Stimulated activated CD8-positive, alpha-beta memory T cell treated with anti-CD3 and anti-CD28 coated beads, Interleukin-7, amount 100 ng/mL, for 24 hours (primary cell): ENCODE measurements around the gene PCYT2.

ENCODE experiments used
- DNase-seq: peaks from one replicate; pipeline ENCODE4 v3.0.0-alpha.2; 2020; ENCODE audit warnings: low read depth

PCYT2 gene

GRCh38 chr17:81899514-81900166 lies 11.6 kb downstream of the PCYT2 start:
- no peak for DNase-seq

- DNase-seq, result no peak
Measured at GRCh38 chr17:81898885-81899284, 12.3 kb downstream of the PCYT2 start.

- DNase-seq, result no peak
Measured at GRCh38 chr17:81898029-81898866, 13.0 kb downstream of the PCYT2 start.

- DNase-seq, result no peak
Measured at GRCh38 chr17:81895400-81895799, 15.8 kb downstream of the PCYT2 start.

GRCh38 chr17:81891303-81891552 lies 20.0 kb downstream of the PCYT2 start:
- DNase-seq, result no peak

- DNase-seq, result no peak
Measured at GRCh38 chr17:81890447-81891302, 20.5 kb downstream of the PCYT2 start.

- DNase-seq, result no peak
Measured at GRCh38 chr17:81889602-81890001, 21.6 kb downstream of the PCYT2 start.

- no peak for DNase-seq
Measured at GRCh38 chr17:81888988-81889595, 22.1 kb downstream of the PCYT2 start.

GRCh38 chr17:81888105-81888987 lies 22.9 kb downstream of the PCYT2 start:
- DNase-seq, result no peak

GRCh38 chr17:81885869-81886548 lies 25.2 kb downstream of the PCYT2 start:
- no peak for DNase-seq

GRCh38 chr17:81885454-81885853 lies 25.7 kb downstream of the PCYT2 start:
- DNase-seq, result no peak

- DNase-seq, result no peak
Measured at GRCh38 chr17:81884968-81885367, 26.2 kb downstream of the PCYT2 start.

- no peak for DNase-seq
Measured at GRCh38 chr17:81884520-81884919, 26.7 kb downstream of the PCYT2 start.

GRCh38 chr17:81879121-81879520 lies 32.1 kb downstream of the PCYT2 start:
- DNase-seq, result no peak

GRCh38 chr17:81878294-81878693 lies 32.9 kb downstream of the PCYT2 start:
- DNase-seq, result no peak

- DNase-seq, result no peak
Measured at GRCh38 chr17:81877569-81877968, 33.6 kb downstream of the PCYT2 start.

- peak; percentile 93 for DNase-seq
Measured at GRCh38 chr17:81871387-81872230, 39.6 kb downstream of the PCYT2 start.

- DNase-seq, result no peak
Measured at GRCh38 chr17:81870981-81871386, 40.2 kb downstream of the PCYT2 start, which contains the start of gene ARHGDIA. TSS of gene ARHGDIA (minus strand) at chr17:81871337. CDS start at chr17:81869930, 1,407 bp downstream.

- no peak for DNase-seq
Measured at GRCh38 chr17:81870131-81870980, 40.8 kb downstream of the PCYT2 start.
